Measurements from ENCODE around the gene ZNF444. TPM values are rescaled to one million over a fixed set of nuclear protein-coding genes. Genes with fewer than 3 reads are reported as not detected.
A peak's percentile ranks its signal among the peaks of the same experiment; 100 is the strongest.
"Not testable (repeated sequence)": the region's sequence is repeated elsewhere in the genome, so short reads cannot be mapped to it uniquely, and the experiment has no call there.

Gene ZNF444
- total RNA-seq, 4 donors from 2014 or later, result 35.1 to 53.0 (median 45.5) TPM

GRCh38 chr19:56104423-56104822, 36.7 kb upstream of the ZNF444 start:
- TF ChIP-seq POLR2A (IDR thresholded peaks at IDR 0.05) (no peak), CTCF (IDR thresholded peaks at IDR 0.05) (no peak)

GRCh38 chr19:56105090-56105701, 35.9 kb upstream of the ZNF444 start:
- intact Hi-C loops (cut with DNase I), result no loop called here

More at GRCh38 chr19:56104423-56104822, 36.7 kb upstream of the ZNF444 start:
- Histone ChIP-seq H3K4me1 (peaks cover 31 to 49% of the 10 kb centered on the region in 2 donors), H3K9me3 (no peaks in the 10 kb centered on the region), H3K36me3 (peaks cover 9 to 12% of the 10 kb centered on the region in 2 donors), H3K27me3 (no peaks in the 10 kb centered on the region), H3K27ac (peak overlapping the region; percentile 34 to 85 (median 78)), H3K4me3 (replicated peaks in 1 of 3) (no peak overlapping the region)
- 92 to 93% methylated on average over 24 to 26 of the region's 29 CpGs for WGBS, 2 donors
- intact Hi-C loops (cut with DNase I), result loop anchor here (5.0 kb wide), 1 partner anchor 68 kb away; no protein-coding TSS in a partner anchor
- peak in 1 of 2 donors; percentile 19 for DNase-seq

GRCh38 chr19:56105831-56106396, 35.2 kb upstream of the ZNF444 start:
- H3K27me3 ChIP-seq; H3K9me3 ChIP-seq; DNase-seq; intact Hi-C loops (cut with DNase I); H3K4me3 ChIP-seq (replicated peaks in 1 of 3): not testable (repeated sequence)
- peaks cover 41 to 64% of the 10 kb centered on the region in 2 donors for H3K4me1 ChIP-seq
- peak overlapping the region; percentile 78 to 93 (median 85) for H3K27ac ChIP-seq
- H3K36me3 ChIP-seq, result peaks cover 9 to 12% of the 10 kb centered on the region in 2 donors
- 94 to 95% methylated on average over 61 of the region's 61 CpGs for WGBS, 2 donors

More at GRCh38 chr19:56105090-56105701, 35.9 kb upstream of the ZNF444 start:
- Histone ChIP-seq H3K4me1 (peaks cover 34 to 57% of the 10 kb centered on the region in 2 donors), H3K27ac (peak overlapping the region; percentile 78 to 93 (median 85)), H3K9me3 (no peaks in the 10 kb centered on the region), H3K36me3 (peaks cover 9 to 12% of the 10 kb centered on the region in 2 donors), H3K27me3 (no peaks in the 10 kb centered on the region), H3K4me3 (replicated peaks in 1 of 3) (no peak overlapping the region)
- TF ChIP-seq CTCF (IDR thresholded peaks at IDR 0.05) (peak; percentile 64 to 89 (median 82)), POLR2A (IDR thresholded peaks at IDR 0.05) (no peak)
- peak; percentile 95 for DNase-seq
- WGBS, 2 donors, result 12 to 17% methylated on average over 19 to 22 of the region's 22 CpGs

GRCh38 chr19:56106397-56106849, 34.7 kb upstream of the ZNF444 start:
- TF ChIP-seq CTCF (IDR thresholded peaks at IDR 0.05) (no peak), POLR2A (IDR thresholded peaks at IDR 0.05) (no peak)
- 91 to 93% methylated on average over 13 to 21 of the region's 27 CpGs for WGBS, 2 donors
- DNase-seq, result no peak
- peaks cover 46 to 69% of the 10 kb centered on the region in 2 donors for H3K4me1 ChIP-seq
- H3K27me3 ChIP-seq, result no peaks in the 10 kb centered on the region
- peak overlapping the region in 2 of 3 donors; percentile 85 to 93 for H3K27ac ChIP-seq
- H3K36me3 ChIP-seq, result peaks cover 8 to 9% of the 10 kb centered on the region in 2 donors
- H3K4me3 ChIP-seq (replicated peaks in 1 of 3), result no peak overlapping the region
- intact Hi-C loops (cut with DNase I), result no loop called here
- no peaks in the 10 kb centered on the region for H3K9me3 ChIP-seq

- H3K36me3 ChIP-seq, result peaks cover 4% of the 10 kb centered on the region in 2 donors
- WGBS, 2 donors, result 90 to 94% methylated on average over 10 to 11 of the region's 11 CpGs
- DNase-seq, result no peak
- peak overlapping the region in 2 of 3 donors; percentile 36 to 85 for H3K27ac ChIP-seq
- H3K27me3 ChIP-seq, result no peaks in the 10 kb centered on the region
- TF ChIP-seq POLR2A (IDR thresholded peaks at IDR 0.05), result no peak
- H3K9me3 ChIP-seq, result no peaks in the 10 kb centered on the region
- intact Hi-C loops (cut with DNase I), result no loop called here
- no peak overlapping the region for H3K4me3 ChIP-seq (replicated peaks in 1 of 3)
- H3K4me1 ChIP-seq, result peaks cover 52 to 75% of the 10 kb centered on the region in 2 donors
Measured at GRCh38 chr19:56106993-56107392, 34.1 kb upstream of the ZNF444 start.
